ENCODE measurements around the gene USP40. TPM values are rescaled to one million over a fixed set of nuclear protein-coding genes. Genes with fewer than 3 reads are reported as not detected.

The USP40 gene
- total RNA-seq, 2 experiments from 2014 or later, result 11.5 to 13.9 TPM

GRCh38 chr2:233461481-233461891, 105.1 kb downstream of the USP40 start:
- H3K4me1 Mint-ChIP-seq, result peaks cover 6% of the 10 kb centered on the region
- no peak overlapping the region for H3K4me3 Mint-ChIP-seq
- ATAC-seq (ENCODE audit: low read depth) (no peak), DNase-seq (no peak)
- H3K27me3 Mint-ChIP-seq, result no peaks in the 10 kb centered on the region
- H3K27ac Mint-ChIP-seq, result no peak overlapping the region
- POLR2A ChIA-PET, result no interaction called here
- H3K36me3 Mint-ChIP-seq, result peaks cover 22% of the 10 kb centered on the region
- H3K9me3 Mint-ChIP-seq, result no peaks in the 10 kb centered on the region

- H3K4me1 Mint-ChIP-seq, result peaks cover 9% of the 10 kb centered on the region
- ATAC-seq (ENCODE audit: low read depth) (no peak), DNase-seq (no peak)
- no peaks in the 10 kb centered on the region for H3K27me3 Mint-ChIP-seq
- no peak overlapping the region for H3K4me3 Mint-ChIP-seq
- peaks cover 19% of the 10 kb centered on the region for H3K36me3 Mint-ChIP-seq
- H3K9me3 Mint-ChIP-seq, result no peaks in the 10 kb centered on the region
- H3K27ac Mint-ChIP-seq, result no peak overlapping the region
- POLR2A ChIA-PET, result no interaction called here
These were observed 105.7 kb downstream of the USP40 start for GRCh38 chr2:233460726-233461441.

- peaks cover 9% of the 10 kb centered on the region for H3K4me1 Mint-ChIP-seq
- ATAC-seq (ENCODE audit: low read depth) (no peak), DNase-seq (no peak)
- peak overlapping the region; percentile 25 for H3K27ac Mint-ChIP-seq
- no peak overlapping the region for H3K4me3 Mint-ChIP-seq
- peaks cover 19% of the 10 kb centered on the region for H3K36me3 Mint-ChIP-seq
- POLR2A ChIA-PET, result no interaction called here
- H3K9me3 Mint-ChIP-seq, result no peaks in the 10 kb centered on the region
- no peaks in the 10 kb centered on the region for H3K27me3 Mint-ChIP-seq
These were observed 107.2 kb downstream of the USP40 start for GRCh38 chr2:233459426-233459825.

- H3K4me1 Mint-ChIP-seq, result peaks cover 9% of the 10 kb centered on the region
- H3K4me3 Mint-ChIP-seq, result no peak overlapping the region
- H3K27ac Mint-ChIP-seq, result no peak overlapping the region
- H3K9me3 Mint-ChIP-seq, result no peaks in the 10 kb centered on the region
- no peaks in the 10 kb centered on the region for H3K27me3 Mint-ChIP-seq
- POLR2A ChIA-PET, result interaction anchor here (0.6 kb wide), 1 partner anchor 592 kb away, joined by 3 read pairs; no protein-coding TSS in a partner anchor
- H3K36me3 Mint-ChIP-seq, result peaks cover 17% of the 10 kb centered on the region
- DNase-seq, result no peak
- ATAC-seq (ENCODE audit: low read depth), result no peak
These were observed 107.8 kb downstream of the USP40 start for GRCh38 chr2:233458826-233459225.

- no peaks in the 10 kb centered on the region for H3K9me3 Mint-ChIP-seq
- no peaks in the 10 kb centered on the region for H3K27me3 Mint-ChIP-seq
- H3K4me1 Mint-ChIP-seq, result peaks cover 9% of the 10 kb centered on the region
- DNase-seq (no peak), ATAC-seq (ENCODE audit: low read depth) (no peak)
- POLR2A ChIA-PET, result no interaction called here
- H3K27ac Mint-ChIP-seq, result no peak overlapping the region
- H3K4me3 Mint-ChIP-seq, result no peak overlapping the region
- peaks cover 14% of the 10 kb centered on the region for H3K36me3 Mint-ChIP-seq
These were observed 108.5 kb downstream of the USP40 start for GRCh38 chr2:233458031-233458610.

GRCh38 chr2:233457356-233457755, 109.2 kb downstream of the USP40 start:
- ATAC-seq (ENCODE audit: low read depth) (no peak), DNase-seq (no peak)
- POLR2A ChIA-PET, result no interaction called here
- Mint-ChIP-seq H3K4me1 (peaks cover 9% of the 10 kb centered on the region), H3K27me3 (no peaks in the 10 kb centered on the region), H3K4me3 (no peak overlapping the region), H3K36me3 (peaks cover 15% of the 10 kb centered on the region), H3K9me3 (no peaks in the 10 kb centered on the region), H3K27ac (peak overlapping the region; percentile 77)

GRCh38 chr2:233456934-233457333, 109.6 kb downstream of the USP40 start:
- peak overlapping the region; percentile 21 for H3K27ac Mint-ChIP-seq
- DNase-seq (no peak), ATAC-seq (ENCODE audit: low read depth) (no peak)
- POLR2A ChIA-PET, result no interaction called here
- H3K4me3 Mint-ChIP-seq, result no peak overlapping the region
- H3K27me3 Mint-ChIP-seq, result no peaks in the 10 kb centered on the region
- peaks cover 9% of the 10 kb centered on the region for H3K4me1 Mint-ChIP-seq
- no peaks in the 10 kb centered on the region for H3K9me3 Mint-ChIP-seq
- peaks cover 15% of the 10 kb centered on the region for H3K36me3 Mint-ChIP-seq

- no peak for ATAC-seq (ENCODE audit: low read depth)
- no peak for DNase-seq
- Mint-ChIP-seq H3K4me3 (no peak overlapping the region), H3K36me3 (peaks cover 15% of the 10 kb centered on the region), H3K9me3 (no peaks in the 10 kb centered on the region), H3K27ac (no peak overlapping the region), H3K4me1 (peaks cover 9% of the 10 kb centered on the region), H3K27me3 (no peaks in the 10 kb centered on the region)
- POLR2A ChIA-PET, result no interaction called here
These were observed 110.5 kb downstream of the USP40 start for GRCh38 chr2:233456111-233456510.

- H3K36me3 Mint-ChIP-seq, result peaks cover 15% of the 10 kb centered on the region
- ATAC-seq (ENCODE audit: low read depth), result no peak
- no peak for DNase-seq
- no peaks in the 10 kb centered on the region for H3K27me3 Mint-ChIP-seq
- no peak overlapping the region for H3K27ac Mint-ChIP-seq
- H3K4me3 Mint-ChIP-seq, result no peak overlapping the region
- peaks cover 9% of the 10 kb centered on the region for H3K4me1 Mint-ChIP-seq
- POLR2A ChIA-PET, result no interaction called here
- H3K9me3 Mint-ChIP-seq, result no peaks in the 10 kb centered on the region
These were observed 111.1 kb downstream of the USP40 start for GRCh38 chr2:233455491-233455890.

- Mint-ChIP-seq H3K4me1 (peaks cover 9% of the 10 kb centered on the region), H3K27ac (no peak overlapping the region)
These were observed 111.6 kb downstream of the USP40 start for GRCh38 chr2:233455006-233455405.

GRCh38 chr2:233453916-233454315, 112.7 kb downstream of the USP40 start:
- Mint-ChIP-seq H3K9me3 (no peaks in the 10 kb centered on the region), H3K27me3 (no peaks in the 10 kb centered on the region), H3K4me3 (no peak overlapping the region), H3K27ac (no peak overlapping the region), H3K36me3 (peaks cover 15% of the 10 kb centered on the region), H3K4me1 (peaks cover 9% of the 10 kb centered on the region)
- DNase-seq, result no peak
- no peak for ATAC-seq (ENCODE audit: low read depth)
- POLR2A ChIA-PET, result no interaction called here

More at GRCh38 chr2:233455006-233455405, 111.6 kb downstream of the USP40 start:
- Mint-ChIP-seq H3K36me3 (peaks cover 15% of the 10 kb centered on the region), H3K9me3 (no peaks in the 10 kb centered on the region), H3K4me3 (no peak overlapping the region), H3K27me3 (no peaks in the 10 kb centered on the region)
- POLR2A ChIA-PET, result no interaction called here
- ATAC-seq (ENCODE audit: low read depth) (no peak), DNase-seq (peak; percentile 11)

GRCh38 chr2:233453111-233453915, 113.3 kb downstream of the USP40 start:
- Mint-ChIP-seq H3K27me3 (no peaks in the 10 kb centered on the region), H3K27ac (no peak overlapping the region)

GRCh38 chr2:233451950-233452349, 114.6 kb downstream of the USP40 start:
- DNase-seq (no peak), ATAC-seq (ENCODE audit: low read depth) (no peak)
- POLR2A ChIA-PET, result no interaction called here
- Mint-ChIP-seq H3K27me3 (no peaks in the 10 kb centered on the region), H3K9me3 (no peaks in the 10 kb centered on the region), H3K4me3 (no peak overlapping the region), H3K36me3 (peaks cover 16% of the 10 kb centered on the region), H3K27ac (no peak overlapping the region), H3K4me1 (peaks cover 7% of the 10 kb centered on the region)

More at GRCh38 chr2:233453111-233453915, 113.3 kb downstream of the USP40 start:
- peak; percentile 6 for DNase-seq
- POLR2A ChIA-PET, result no interaction called here
- Mint-ChIP-seq H3K4me3 (no peak overlapping the region), H3K36me3 (peaks cover 16% of the 10 kb centered on the region), H3K9me3 (no peaks in the 10 kb centered on the region), H3K4me1 (peaks cover 10% of the 10 kb centered on the region)
- no peak for ATAC-seq (ENCODE audit: low read depth)
